ENCODE data around the gene SPHKAP. TPM values are rescaled to one million over a fixed set of nuclear protein-coding genes. Genes with fewer than 3 reads are reported as not detected.

SPHKAP gene
- total and polyA plus RNA-seq, 2 donors (not counting 3 experiments of a cell fraction or from before 2014, with no cell fraction given): not detected

GRCh38 chr2:228131833-228132232 is 49.7 kb downstream of the SPHKAP start:
- Histone ChIP-seq H3K27me3 (ENCODE audit: control insufficient read depth in 2 of 2, insufficient read depth in 2 of 2, low read length in 2 of 2) (no peaks in the 10 kb centered on the region), H3K4me3 (replicated peaks in 1 of 3; ENCODE audit: insufficient read depth in 1 of 3, low read depth in 1 of 3, low read length in 3 of 3) (no peak overlapping the region), H3K79me2 (ENCODE audit: control insufficient read depth, insufficient read depth, low read length) (no peaks in the 10 kb centered on the region), H3K27ac (ENCODE audit: insufficient read depth, low read depth, low read length) (no peak overlapping the region), H3K9me3 (replicated peaks; ENCODE audit: control insufficient read depth, insufficient read depth, low read length) (peaks cover 3% of the 10 kb centered on the region), H3K36me3 (ENCODE audit: control insufficient read depth in 2 of 2, extremely low read depth in 1 of 2, insufficient read depth in 2 of 2, low read length in 2 of 2) (no peaks in the 10 kb centered on the region), H3K9me1 (replicated peaks; ENCODE audit: control insufficient read depth, extremely low read depth, insufficient read depth, low read length) (no peaks in the 10 kb centered on the region), H3K4me2 (ENCODE audit: insufficient read depth, low read length) (no peak overlapping the region), H4K20me1 (replicated peaks; ENCODE audit: control insufficient read depth, extremely low read depth, insufficient read depth, low read length) (no peaks in the 10 kb centered on the region), H3K4me1 (ENCODE audit: control insufficient read depth, extremely low read depth, insufficient read depth, low read length) (no peaks in the 10 kb centered on the region), H3K9ac (replicated peaks; ENCODE audit: extremely low read depth, insufficient read depth, low read length) (no peak overlapping the region), H2AFZ (ENCODE audit: low read depth, low read length) (no peak overlapping the region)
- ChIA-PET POLR2A (no interaction called here), CTCF (interaction anchor here (0.5 kb wide), 1 partner anchor 1160 kb away, joined by 4 read pairs; no protein-coding TSS in a partner anchor)
- no TSS peak for BruUV-seq (replicated peaks)
- intact Hi-C loops (cut with micrococcal nuclease) (no loop called here), dilution Hi-C loops (cut with MboI; ENCODE audit: extremely low pct_ligation_motif_present, low sequenced_read_pairs) (no loop called here)
- FAIRE-seq (no peak), DNase-seq (ENCODE audit: low read depth, low spot score) (no peak)
- TF ChIP-seq GATA2 (IDR thresholded peaks at IDR 0.05; ENCODE audit: insufficient read depth, insufficient read length, low read depth, low read length) (no peak), POLR2A (IDR thresholded peaks at IDR 0.05; ENCODE audit: low read depth, low read length) (no peak), MAX (IDR thresholded peaks at IDR 0.05; ENCODE audit: insufficient read depth, insufficient read length) (no peak), FOS (IDR thresholded peaks at IDR 0.05; ENCODE audit: borderline replicate concordance, insufficient read depth, low read length) (no peak), POLR2AphosphoS5 (IDR thresholded peaks at IDR 0.05; ENCODE audit: insufficient read depth, low read depth, low read length) (no peak), MYC (IDR thresholded peaks at IDR 0.05; ENCODE audit: low read depth, low read length) (no peak), EZH2 (IDR thresholded peaks at IDR 0.05; ENCODE audit: borderline replicate concordance, low read depth, low read length, severe bottlenecking) (no peak), JUN (IDR thresholded peaks at IDR 0.05; ENCODE audit: borderline replicate concordance, insufficient read depth, insufficient read length, low read depth) (no peak), CTCF (IDR thresholded peaks at IDR 0.05; ENCODE audit: extremely low read depth in 1 of 2, insufficient read depth in 1 of 2, low read depth in 1 of 2, low read length in 2 of 2) (no peak)

All from endothelial cell of umbilical vein (primary cell).